Transverse colon (tissue), 4 donors: Measurements from ENCODE around the gene MELK. TPM values are rescaled to one million over a fixed set of nuclear protein-coding genes. Genes with fewer than 3 reads are reported as not detected.

Source experiments
- DNase-seq: peaks from one replicate; pipeline ENCODE4 v3.0.0-alpha.2; 2019
- H3K27ac ChIP-seq, 4 donors: fragments of 200-600 bp; sonication (generic); 2 replicates each; pipeline ENCODE4 v1.5.1; 2016 to 2018; ENCODE audit warnings: inconsistent platforms in 4 of 4
- H3K27me3 ChIP-seq: fragments of 200-600 bp; sonication (generic); 2 replicates; pipeline ENCODE4 v1.5.1; 2017; ENCODE audit warnings: inconsistent platforms
- H3K36me3 ChIP-seq, 4 donors: fragments of 200-600 bp; sonication (generic); 2 replicates each; pipeline ENCODE4 v1.5.1; 2017 to 2019; ENCODE audit warnings: inconsistent platforms in 4 of 4
- H3K4me1 ChIP-seq, 4 donors: fragments of 200-600 bp; sonication (generic); 2 replicates each; pipeline ENCODE4 v1.5.1; 2017 to 2020; ENCODE audit warnings: inconsistent platforms in 4 of 4
- H3K4me3 ChIP-seq, 4 donors: fragments of 200-600 bp; sonication (generic); 1 replicate in 1 of 4; 2 replicates in 3 of 4; pipeline versions ENCODE4 v1.5.1 to v1.6.1; 2017 to 2019; ENCODE audit warnings: inconsistent platforms in 4 of 4
- H3K9me3 ChIP-seq, 2 donors: fragments of 200-600 bp; sonication (generic); 2 replicates each; pipeline ENCODE4 v1.5.1; 2017 to 2019; ENCODE audit warnings: inconsistent platforms in 2 of 2
- CTCF ChIP-seq, 5 experiments: fragments of 200-600 bp in 3 of 5; fragments of 450-650 bp in 2 of 5; sonication (generic) in 3 of 5; IDR thresholded peaks; 1 replicate in 2 of 5; 2 replicates in 3 of 5; pipeline ENCODE4 v1.5.1; 2016 to 2017; ENCODE audit warnings: antibody characterized with exemption in 5 of 5, inconsistent platforms in 3 of 5, mild to moderate bottlenecking in 2 of 5, moderate library complexity in 1 of 5
- EP300 ChIP-seq: sonication (generic); formaldehyde crosslinking; IDR thresholded peaks from one replicate; pipeline ENCODE4 v1.6.1; 2017; ENCODE audit warnings: antibody characterized with exemption, low read depth
- POLR2A ChIP-seq: fragments of 450-650 bp; IDR thresholded peaks from one replicate; pipeline ENCODE4 v1.6.1; 2016; ENCODE audit warnings: antibody characterized with exemption, mild to moderate bottlenecking, moderate library complexity
- POLR2AphosphoS5 ChIP-seq, 3 donors: sonication (generic); formaldehyde crosslinking; IDR thresholded peaks; one replicate each; pipeline ENCODE4 v1.6.1; 2016; ENCODE audit warnings: antibody characterized with exemption in 3 of 3
- WGBS, 2 donors: methylation state at CpG; one replicate each; pipeline ENCODE4 v1.1.5; 2018; ENCODE audit warnings: low coverage in 1 of 2; 5-methylcytosine and 5-hydroxymethylcytosine counted together
- in situ Hi-C, 4 donors: fragments of 200-750 bp; cut with MboI; loops; one replicate each; pipeline versions ENCODE4 v1.15.0 to v1.15.1; 2017; ENCODE audit warnings: low sequenced_read_pairs in 3 of 4, low pct_ligation_motif_present in 1 of 4, low pct_unique_long_range_greater_than_20kb in 1 of 4
- intact Hi-C: fragments of 100-400 bp; cut with DNase I; formaldehyde crosslinking; loops from one replicate; pipeline ENCODE4 v1.15.1; 2023; ENCODE audit warnings: low total_unique reads
- total RNA-seq, 4 donors: library from RNA; depleted of rRNA; stranded (reverse); fragments of >200 nt; gene quantifications; one replicate each; pipeline ENCODE4 v1.1.0, GENCODE V29; 2016

MELK gene
- total RNA-seq, 4 donors from 2014 or later, result 0.75 to 11.5 (median 3.0) TPM

DNA sequence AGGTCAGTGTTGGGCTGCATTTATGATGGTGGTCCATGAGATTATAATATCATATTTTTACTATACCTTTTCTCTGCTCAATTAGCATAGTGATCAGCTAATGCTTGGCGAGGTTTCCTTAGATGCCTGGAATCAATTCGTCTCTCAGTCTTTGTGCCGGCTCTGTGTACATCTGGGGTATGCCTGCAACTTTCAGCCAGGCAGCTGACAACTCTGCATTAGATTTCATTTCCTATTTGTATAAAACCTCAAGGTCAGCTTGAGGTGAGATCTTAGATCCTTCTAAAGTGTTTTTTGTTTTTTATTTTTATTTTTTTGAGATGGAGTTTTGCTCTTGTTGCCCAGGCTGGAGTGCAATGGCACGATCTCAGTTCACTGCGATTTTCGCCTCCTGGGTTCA lies 86.8 kb downstream of the MELK start:
- Histone ChIP-seq H3K27ac (no peak overlapping the region), H3K4me3 (no peak overlapping the region), H3K36me3 (no peaks in the 10 kb centered on the region), H3K9me3 (no peaks in the 10 kb centered on the region), H3K27me3 (no peaks in the 10 kb centered on the region), H3K4me1 (no peaks in the 10 kb centered on the region)
- TF ChIP-seq EP300 (no peak), CTCF (IDR thresholded peaks at IDR 0.05) (no peak), POLR2A (no peak), POLR2AphosphoS5 (IDR thresholded peaks at IDR 0.05) (no peak)
- no peak for DNase-seq
- in situ Hi-C loops, result no loop called here
- 90 to 92% methylated on average over 6 of the region's 6 CpGs for WGBS, 2 donors
- intact Hi-C loops, result no loop called here

GRCh38 chr9:36664806-36665205 lies 92.1 kb downstream of the MELK start:
- intact Hi-C loops (no loop called here), in situ Hi-C loops (no loop called here)
- Histone ChIP-seq H3K4me3 (no peak overlapping the region), H3K27ac (no peak overlapping the region), H3K36me3 (no peaks in the 10 kb centered on the region), H3K27me3 (no peaks in the 10 kb centered on the region), H3K9me3 (no peaks in the 10 kb centered on the region), H3K4me1 (peaks cover 0 to 3% (median 0%) of the 10 kb centered on the region in 4 donors)
- WGBS, 2 donors, result 67 to 91% methylated on average over 1 of the region's 1 CpG
- no peak for DNase-seq
- TF ChIP-seq POLR2AphosphoS5 (IDR thresholded peaks at IDR 0.05) (no peak), POLR2A (no peak), EP300 (no peak), CTCF (IDR thresholded peaks at IDR 0.05) (no peak)

DNA sequence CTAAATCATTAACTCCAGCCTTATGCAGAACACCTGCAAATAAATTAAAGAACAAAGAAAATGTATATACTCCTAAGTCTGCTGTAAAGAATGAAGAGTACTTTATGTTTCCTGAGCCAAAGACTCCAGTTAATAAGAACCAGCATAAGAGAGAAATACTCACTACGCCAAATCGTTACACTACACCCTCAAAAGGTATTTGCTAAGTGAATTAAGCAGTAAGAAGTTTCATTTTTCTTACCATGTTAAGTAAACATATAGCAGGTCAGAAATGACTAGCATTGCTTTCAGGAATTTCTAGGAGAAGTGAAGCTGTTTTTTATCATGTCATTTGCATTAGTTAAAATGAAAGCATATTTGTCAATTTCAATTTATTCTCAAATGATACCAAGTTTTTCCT lies 92.7 kb downstream of the MELK start:
- no peak overlapping the region for H3K4me3 ChIP-seq
- H3K9me3 ChIP-seq, result no peaks in the 10 kb centered on the region
- TF ChIP-seq CTCF (IDR thresholded peaks at IDR 0.05) (no peak), EP300 (no peak), POLR2AphosphoS5 (IDR thresholded peaks at IDR 0.05) (no peak)
- H3K27ac ChIP-seq, result no peak overlapping the region
- H3K36me3 ChIP-seq, result no peaks in the 10 kb centered on the region
- H3K27me3 ChIP-seq, result no peaks in the 10 kb centered on the region
- DNase-seq, result no peak
- intact Hi-C loops, result no loop called here
- H3K4me1 ChIP-seq, result peaks cover 0 to 3% (median 0%) of the 10 kb centered on the region in 4 donors
- WGBS, 2 donors, result 85 to 90% methylated on average over 2 of the region's 2 CpGs
- in situ Hi-C loops, result no loop called here

GRCh38 chr9:36665921-36666431 lies 93.3 kb downstream of the MELK start:
- in situ Hi-C loops, result no loop called here
- Histone ChIP-seq H3K36me3 (no peaks in the 10 kb centered on the region), H3K4me1 (peaks cover 0 to 3% (median 0%) of the 10 kb centered on the region in 4 donors), H3K27me3 (no peaks in the 10 kb centered on the region), H3K9me3 (no peaks in the 10 kb centered on the region), H3K4me3 (no peak overlapping the region), H3K27ac (no peak overlapping the region)
- no peak for DNase-seq
- 90% methylated on average over 3 of the region's 3 CpGs; no CpG with 5 or more reads in 1 of the 2 donors for WGBS, 2 donors
- intact Hi-C loops, result no loop called here
- TF ChIP-seq POLR2AphosphoS5 (IDR thresholded peaks at IDR 0.05) (no peak), POLR2A (no peak), CTCF (IDR thresholded peaks at IDR 0.05) (no peak), EP300 (no peak)
